IMR-90 (cell line): ENCODE measurements around the gene IFI44. TPM values are rescaled to one million over a fixed set of nuclear protein-coding genes. Genes with fewer than 3 reads are reported as not detected.

Experiments used
- ATAC-seq: fragments of 200-7000 bp; cut with Tn5 transposase; 2 replicates; pipeline ENCODE4 v1.9.1; 2020; ENCODE audit warnings: low read depth, mild to moderate bottlenecking, moderate library complexity
- BruUV-seq: library from RNA; stranded (reverse); fragments of 400-500 nt; replicated peaks from 2 replicates; lab custom pipeline; 2021; lab: Mats Ljungman, UMichigan
- CTCF ChIA-PET: fragments of 300-600 bp; formaldehyde crosslinking; extraction: SDS; loops from one replicate; lab custom pipeline; 2021; ENCODE audit warnings: antibody characterized with exemption; lab: Yijun Ruan, JAX
- POLR2A ChIA-PET: fragments of 300-600 bp; sonication (Branson Sonifier 250); formaldehyde crosslinking; loops from one replicate; lab custom pipeline; 2022; ENCODE audit warnings: antibody characterized with exemption; ENCODE audit not compliant: unreplicated experiment; lab: Charles Lee
- DNase-seq: peaks from one replicate; pipeline ENCODE4 v3.0.0; 2013
- H2AFZ ChIP-seq: replicated peaks from 2 replicates; pipeline ENCODE3; 2013; ENCODE audit warnings: low read length, mild to moderate bottlenecking; ENCODE audit not compliant: poor library complexity
- H2AK5ac ChIP-seq: 2 replicates; pipeline ENCODE4 v1.6.1; 2013; ENCODE audit warnings: low read depth, low read length, inconsistent platforms
- H2AK9ac ChIP-seq: replicated peaks from 2 replicates; pipeline ENCODE3; 2013; ENCODE audit warnings: mild to moderate bottlenecking, low read depth, low read length, moderate library complexity; ENCODE audit not compliant: poor library complexity
- H2BK120ac ChIP-seq: 2 replicates; pipeline ENCODE4 v1.6.1; 2013; ENCODE audit warnings: low read depth, low read length, inconsistent platforms
- H2BK15ac ChIP-seq: 3 replicates; pipeline ENCODE4 v1.6.1; 2013; ENCODE audit warnings: low read depth, low read length, inconsistent platforms
- H2BK20ac ChIP-seq: 2 replicates; pipeline ENCODE4 v1.6.1; 2013; ENCODE audit warnings: low read depth, mild to moderate bottlenecking, inconsistent platforms, low read length, moderate library complexity
- H2BK5ac ChIP-seq: 2 replicates; pipeline ENCODE4 v1.6.1; 2013; ENCODE audit warnings: mild to moderate bottlenecking, low read depth, low read length, inconsistent platforms; ENCODE audit not compliant: poor library complexity, severe bottlenecking
- H3K14ac ChIP-seq: replicated peaks from 2 replicates; pipeline ENCODE4 v1.6.1; 2013; ENCODE audit warnings: low read depth, low read length, inconsistent platforms
- H3K18ac ChIP-seq: 2 replicates; pipeline ENCODE4 v1.6.1; 2013; ENCODE audit warnings: low read depth, low read length, control low read depth
- H3K23ac ChIP-seq: 2 replicates; pipeline ENCODE4 v1.6.1; 2013; ENCODE audit warnings: low read depth, low read length, inconsistent platforms
- H3K27ac ChIP-seq: 2 replicates; pipeline ENCODE4 v1.5.1; 2013; ENCODE audit warnings: mild to moderate bottlenecking, control low read depth, low read length; ENCODE audit not compliant: insufficient read depth
- H3K27me3 ChIP-seq: 2 replicates; pipeline ENCODE4 v1.6.1; 2013; ENCODE audit warnings: low read length; ENCODE audit not compliant: control insufficient read depth, insufficient read depth
- H3K36me3 ChIP-seq: 2 replicates; pipeline ENCODE4 v1.6.1; 2013; ENCODE audit warnings: low read length, mixed read lengths; ENCODE audit not compliant: control insufficient read depth, insufficient read depth
- H3K4ac ChIP-seq: 2 replicates; pipeline ENCODE4 v1.6.1; 2013; ENCODE audit warnings: low read depth, low read length, inconsistent platforms
- H3K4me1 ChIP-seq: 2 replicates; pipeline ENCODE4 v1.6.1; 2013; ENCODE audit warnings: low read length, mixed read lengths; ENCODE audit not compliant: control insufficient read depth, insufficient read depth
- H3K4me2 ChIP-seq: 2 replicates; pipeline ENCODE4 v1.6.1; 2013; ENCODE audit warnings: low read depth, mild to moderate bottlenecking, control low read depth, low read length, moderate library complexity
- H3K4me3 ChIP-seq: 2 replicates; pipeline ENCODE4 v1.5.1; 2013; ENCODE audit warnings: low read depth, mild to moderate bottlenecking, control low read depth, low read length, moderate library complexity; ENCODE audit not compliant: insufficient read depth
- H3K56ac ChIP-seq: 2 replicates; pipeline ENCODE4 v1.6.1; 2013; ENCODE audit warnings: low read length, inconsistent platforms; ENCODE audit not compliant: insufficient read depth; ENCODE audit errors: extremely low read depth
- H3K79me1 ChIP-seq, 2 experiments: 2 replicates each; pipeline ENCODE4 v1.6.1; 2013; ENCODE audit warnings: low read length in 2 of 2, inconsistent platforms in 1 of 2, low read depth in 1 of 2
- H3K9ac ChIP-seq: 2 replicates; pipeline ENCODE4 v1.6.1; 2013; ENCODE audit warnings: low read depth, low read length, control low read depth
- H3K9me1 ChIP-seq: 2 replicates; pipeline ENCODE4 v1.6.1; 2013; ENCODE audit warnings: low read length, inconsistent platforms; ENCODE audit not compliant: insufficient read depth
- H3K9me3 ChIP-seq: 2 replicates; pipeline ENCODE4 v1.6.1; 2013; ENCODE audit warnings: low read length; ENCODE audit not compliant: control insufficient read depth, insufficient read depth
- H4K20me1 ChIP-seq: 2 replicates; pipeline ENCODE4 v1.6.1; 2013; ENCODE audit warnings: low read length, inconsistent platforms; ENCODE audit not compliant: insufficient read depth
- H4K5ac ChIP-seq: 2 replicates; pipeline ENCODE4 v1.6.1; 2013; ENCODE audit warnings: mild to moderate bottlenecking, low read depth, low read length, control low read depth
- H4K8ac ChIP-seq, 2 experiments: 2 replicates each; pipeline ENCODE4 v1.6.1; 2013; ENCODE audit warnings: low read depth in 2 of 2, low read length in 2 of 2, control low read depth in 1 of 2, inconsistent platforms in 1 of 2
- H4K91ac ChIP-seq: 2 replicates; pipeline ENCODE4 v1.6.1; 2013; ENCODE audit warnings: low read depth, low read length, inconsistent platforms; ENCODE audit not compliant: insufficient read depth
- BHLHE40 ChIP-seq: fragments of 150-350 bp; IDR thresholded peaks from 2 replicates; pipeline ENCODE4 v1.6.1; 2016; ENCODE audit warnings: mild to moderate bottlenecking, low read depth, low read length
- CEBPB ChIP-seq: IDR thresholded peaks from 2 replicates; pipeline ENCODE4 v1.6.1; 2012; ENCODE audit warnings: low read depth, low read length, improper control_type of control experiment
- CHD1 ChIP-seq: IDR thresholded peaks from 2 replicates; pipeline ENCODE4 v1.6.1; 2012; ENCODE audit warnings: low read depth, low read length, improper control_type of control experiment
- CTCF ChIP-seq: conservative IDR thresholded peaks from 2 replicates; pipeline ENCODE4 v1.5.1; 2012; ENCODE audit warnings: mild to moderate bottlenecking, low read depth, low read length, improper control_type of control experiment
- ELK1 ChIP-seq: fragments of 150-350 bp; IDR thresholded peaks from 2 replicates; pipeline ENCODE4 v1.6.1; 2016; ENCODE audit warnings: low read depth, mild to moderate bottlenecking, low read length, moderate library complexity, borderline replicate concordance
- FOS ChIP-seq: fragments of 150-350 bp; IDR thresholded peaks from 2 replicates; pipeline ENCODE4 v1.6.1; 2016; ENCODE audit warnings: low read depth, low read length
- MAFK ChIP-seq: IDR thresholded peaks from 2 replicates; pipeline ENCODE4 v1.6.1; 2012; ENCODE audit warnings: low read depth, low read length, improper control_type of control experiment
- MAZ ChIP-seq: IDR thresholded peaks from 2 replicates; pipeline ENCODE4 v1.6.1; 2012; ENCODE audit warnings: low read depth, mild to moderate bottlenecking, low read length, improper control_type of control experiment, moderate library complexity, borderline replicate concordance
- MXI1 ChIP-seq: IDR thresholded peaks from 2 replicates; pipeline ENCODE4 v1.6.1; 2012; ENCODE audit warnings: low read depth, mild to moderate bottlenecking, low read length, moderate library complexity, borderline replicate concordance
- NFE2L2 ChIP-seq: fragments of 150-350 bp; IDR thresholded peaks from 2 replicates; pipeline ENCODE4 v1.6.1; 2016; ENCODE audit warnings: low read depth, mild to moderate bottlenecking, low read length
- POLR2A ChIP-seq: IDR thresholded peaks from 2 replicates; pipeline ENCODE4 v1.6.1; 2012; ENCODE audit warnings: mild to moderate bottlenecking, low read depth, low read length
- RAD21 ChIP-seq: IDR thresholded peaks from 2 replicates; pipeline ENCODE4 v1.6.1; 2012; ENCODE audit warnings: low read length, improper control_type of control experiment
- RCOR1 ChIP-seq: IDR thresholded peaks from 2 replicates; pipeline ENCODE4 v1.6.1; 2012; ENCODE audit warnings: mild to moderate bottlenecking, low read length, improper control_type of control experiment; ENCODE audit not compliant: insufficient replicate concordance
- RFX5 ChIP-seq: IDR thresholded peaks from 2 replicates; pipeline ENCODE4 v1.8.0; 2012; ENCODE audit warnings: low read depth, mild to moderate bottlenecking, low read length, moderate library complexity
- USF2 ChIP-seq: fragments of 150-350 bp; IDR thresholded peaks from 2 replicates; pipeline ENCODE4 v1.6.1; 2017; ENCODE audit warnings: mild to moderate bottlenecking, antibody characterized with exemption, low read length, low read depth
- WGBS, 2 experiments: methylation state at CpG; one replicate each; pipeline versions ENCODE4 v1.1.5 to v1.1.7; 2013; ENCODE audit warnings: missing lambda C conversion rate in 2 of 2; ENCODE audit not compliant: insufficient read length in 1 of 2; ENCODE audit errors: extremely low coverage in 2 of 2; 5-methylcytosine and 5-hydroxymethylcytosine counted together
- dilution Hi-C: fragments of 300-500 bp; cut with HindIII; formaldehyde crosslinking; loops from one replicate; pipeline ENCODE4 v1.14.3; 2018; ENCODE audit warnings: low sequenced_read_pairs; ENCODE audit not compliant: unreplicated experiment
- in situ Hi-C: fragments of 300-500 bp; cut with MboI; formaldehyde crosslinking; loops from 3 replicates; pipeline ENCODE4 v1.14.3; 2019; ENCODE audit warnings: low sequenced_read_pairs, inconsistent platforms, mixed read lengths
- intact Hi-C: fragments of 100-400 bp; cut with micrococcal nuclease; formaldehyde crosslinking; loops from 2 replicates; pipeline ENCODE4 v1.10.0; 2022
- polyA plus RNA-seq, 3 experiments: library from polyadenylated mRNA; depleted of rRNA; stranded (reverse); fragments of >200 nt; gene quantifications; 2 replicates each; pipeline ENCODE4 v1.2.3, GENCODE V29; 2012; ENCODE audit warnings: low replicate concordance in 1 of 3
- total RNA-seq: library from RNA; depleted of rRNA; stranded (reverse); fragments of >200 nt; gene quantifications from 2 replicates; pipeline ENCODE4 v1.2.3, GENCODE V29; 2012

IFI44 gene
- total and polyA plus RNA-seq, 2 of the 4 experiments (the other 2 are of a cell fraction): 2.2 to 2.7 TPM

DNA sequence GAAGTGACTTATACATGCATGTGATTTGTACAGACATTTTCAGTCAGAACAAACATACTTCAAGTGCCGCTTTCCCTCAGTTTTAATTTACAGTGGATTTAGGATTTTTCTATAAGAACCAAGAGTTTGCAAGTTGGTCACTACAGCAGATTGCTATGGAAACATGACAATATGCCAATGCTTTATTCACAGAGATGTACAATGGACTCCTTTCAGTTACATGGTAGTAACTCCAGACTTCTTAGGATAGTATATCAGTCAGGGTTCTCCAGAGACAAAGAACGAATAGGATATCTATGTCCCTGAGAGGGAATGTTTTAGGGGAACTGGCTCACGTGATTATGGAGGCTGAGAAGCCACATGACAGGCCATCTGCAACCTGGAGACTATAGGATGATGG lies 27.4 kb downstream of the IFI44 start:
- H2BK5ac ChIP-seq: no peak overlapping the region
- dilution Hi-C loops (no loop called here), in situ Hi-C loops (no loop called here), intact Hi-C loops (loop anchor here (1.0 kb wide), 2 partner anchors 60 to 547 kb away; no protein-coding TSS in a partner anchor)
- H3K9me1 ChIP-seq: no peaks in the 10 kb centered on the region
- CTCF ChIA-PET: no interaction called here
- no peak overlapping the region for H3K4me2 ChIP-seq
- no peaks in the 10 kb centered on the region for H3K36me3 ChIP-seq
- TF ChIP-seq POLR2A (no peak), MAFK (no peak), CHD1 (no peak), MAZ (no peak), NFE2L2 (no peak), CTCF (no peak), FOS (no peak), MXI1 (no peak), ELK1 (no peak), USF2 (no peak), RFX5 (no peak), BHLHE40 (no peak), RAD21 (no peak), RCOR1 (no peak), CEBPB (no peak)
- no peak overlapping the region for H4K5ac ChIP-seq
- POLR2A ChIA-PET: no interaction called here
- H2AFZ ChIP-seq: no peak overlapping the region
- no peak overlapping the region for H3K27ac ChIP-seq
- H2AK5ac ChIP-seq: no peak overlapping the region
- H3K4ac ChIP-seq: no peak overlapping the region
- H3K9me3 ChIP-seq: no peaks in the 10 kb centered on the region
- no peak for ATAC-seq
- no peak overlapping the region for H3K23ac ChIP-seq
- no peaks in the 10 kb centered on the region for H3K4me1 ChIP-seq
- no peak overlapping the region for H3K56ac ChIP-seq
- no peak overlapping the region for H3K9ac ChIP-seq
- H3K18ac ChIP-seq: no peak overlapping the region
- H2BK120ac ChIP-seq: no peak overlapping the region
- no peak overlapping the region for H2BK20ac ChIP-seq
- no peak overlapping the region for H4K91ac ChIP-seq
- no peak overlapping the region for H4K8ac ChIP-seq
- no peaks in the 10 kb centered on the region for H3K79me1 ChIP-seq
- H4K20me1 ChIP-seq: no peaks in the 10 kb centered on the region
- BruUV-seq: no TSS peak
- H3K14ac ChIP-seq: no peak overlapping the region
- DNase-seq: no peak
- no peak overlapping the region for H2AK9ac ChIP-seq
- no peaks in the 10 kb centered on the region; the same call in 1 of the 2 replicates for H3K27me3 ChIP-seq
- WGBS, 2 experiments: no CpG with 5 or more reads among the region's 3 CpGs
- no peak overlapping the region for H3K4me3 ChIP-seq
- no peak overlapping the region for H2BK15ac ChIP-seq
